NOMO-1 treated with dmso at 0.1 percent for 144 hours (cell line): ENCODE results near the gene GOLGA3.

ENCODE experiments used
- DNase-seq: peaks from one replicate; lab custom pipeline; 2025; ENCODE audit not compliant: unreplicated experiment; lab: John Stamatoyannopoulos, UW

The GOLGA3 gene

GRCh38 chr12:132724506-132725241 is 104.0 kb downstream of the GOLGA3 start:
- no peak for DNase-seq

- DNase-seq = no peak
Measured at GRCh38 chr12:132723764-132724140, 104.9 kb downstream of the GOLGA3 start.

- DNase-seq = no peak
Measured at GRCh38 chr12:132723015-132723763, 105.5 kb downstream of the GOLGA3 start.

GRCh38 chr12:132720606-132721345 is 107.9 kb downstream of the GOLGA3 start:
- no peak for DNase-seq

GRCh38 chr12:132719954-132720324 is 108.7 kb downstream of the GOLGA3 start:
- no peak for DNase-seq

GRCh38 chr12:132719141-132719953 is 109.3 kb downstream of the GOLGA3 start:
- DNase-seq = no peak
